H1 (cell line): ENCODE data around the gene E2F1. TPM values are rescaled to one million over a fixed set of nuclear protein-coding genes. Genes with fewer than 3 reads are reported as not detected.

ENCODE experiments used
- TEAD4 ChIP-seq: IDR thresholded peaks from 2 replicates; pipeline ENCODE4 v1.6.1; 2012; ENCODE audit warnings: low read depth, low read length, inconsistent platforms, mixed read lengths
- polyA plus RNA-seq, 7 experiments: library from polyadenylated mRNA; depleted of rRNA in 3 of 7; stranded (reverse) in 5 of 7; unstranded in 2 of 7; fragments of >200 nt in 5 of 7; fragments of 200-250 nt in 2 of 7; gene quantifications; 1 replicate in 5 of 7; 2 replicates in 1 of 7; 4 replicates in 1 of 7; pipeline versions ENCODE4 v1.2.1 to v1.2.3, GENCODE V29; 2011 to 2013; ENCODE audit warnings: missing spikeins in 2 of 7, mixed read lengths in 2 of 7
- total RNA-seq: library from RNA; stranded (reverse); fragmentation: NEBNext Ultra II Directional; extraction: Animal tissue kit (Norgen Biotek cat#: 25700); gene quantifications from 2 replicates; pipeline ENCODE4 v1.2.1, GENCODE V29; 2021

E2F1 gene
- total and polyA plus RNA-seq, 2 of the 8 experiments (the other 6 are each of a cell fraction or from before 2014, with no cell fraction given), result 33.4 to 35.8 TPM

DNA sequence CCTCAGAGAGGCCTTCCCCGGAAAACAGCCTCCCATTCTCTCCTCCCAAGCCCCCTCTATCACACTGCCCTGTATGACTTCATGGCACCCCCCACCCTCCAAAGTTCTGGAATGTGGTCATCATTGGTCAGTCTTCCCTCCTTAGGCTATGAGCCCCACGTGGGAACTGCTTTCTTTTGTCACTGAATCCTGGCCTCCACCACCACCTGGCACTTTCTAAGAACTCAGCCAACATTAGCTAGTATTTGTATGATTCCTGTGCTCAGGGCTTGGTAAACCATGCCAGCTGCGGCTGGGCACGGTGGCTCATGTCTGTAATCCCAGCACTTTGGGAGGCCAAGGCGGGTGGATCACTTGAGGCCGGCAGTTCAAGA lies 8.4 kb upstream of the E2F1 start (continued):
- TF ChIP-seq TEAD4, result no peak
- TF ChIP-seq, all 59 proteins: peak for 2
